Activated CD8-positive, alpha-beta T cell treated with anti-CD3 and anti-CD28 coated beads, Interleukin-2, amount 10 ng/mL, durations not matched to agents 7 days and 5 days (primary cell): Measurements from ENCODE around the gene AKR7A3. TPM values are rescaled to one million over a fixed set of nuclear protein-coding genes. Genes with fewer than 3 reads are reported as not detected.

ENCODE experiments used
- total RNA-seq, 2 experiments: library from RNA; stranded (reverse); gene quantifications; one replicate each; pipeline ENCODE4 v1.2.3, GENCODE V29; 2021

Gene AKR7A3
- total RNA-seq, 2 experiments from 2014 or later = 0.37 to 0.61 TPM

Other genes with a start within 250 kb of the AKR7A3 start
- 100 to 1,000 TPM; 117 to 125 TPM for gene UBR4, start 78.5 kb downstream of the AKR7A3 start, total RNA-seq
- gene EMC1, start 37.2 kb downstream of the AKR7A3 start, total RNA-seq = 10 to 100 TPM; 36.6 to 38.9 TPM
- gene MRTO4, start 37.0 kb downstream of the AKR7A3 start, total RNA-seq = 10 to 100 TPM; 43.5 to 44.4 TPM
- 10 to 100 TPM; 46.3 to 50.6 TPM for gene AKR7A2, start 23.4 kb upstream of the AKR7A3 start, total RNA-seq
- gene SLC66A1, start 23.6 kb upstream of the AKR7A3 start, total RNA-seq = 1 to 10 TPM; 4.0 to 5.3 TPM
- gene CAPZB, start 196.8 kb upstream of the AKR7A3 start, total RNA-seq = 100 to 1,000 TPM; 492 to 518 TPM